HG03159 (cell line): ENCODE results near the gene GRWD1.

Experiments
- ATAC-seq: cut with Tn5 transposase; IDR thresholded peaks from one replicate; pipeline ENCODE4 v1.9.1; 2021; ENCODE audit warnings: mild to moderate bottlenecking, moderate library complexity; ENCODE audit not compliant: unreplicated experiment

The GRWD1 gene

GRCh38 chr19:48421548-48421947 lies 24.2 kb upstream of the GRWD1 start:
- no peak for ATAC-seq

GRCh38 chr19:48424694-48425219 lies 21.0 kb upstream of the GRWD1 start:
- no peak for ATAC-seq

GRCh38 chr19:48428670-48429069 lies 17.1 kb upstream of the GRWD1 start:
- ATAC-seq, result no peak

GRCh38 chr19:48433337-48433736 lies 12.4 kb upstream of the GRWD1 start:
- ATAC-seq, result no peak

- no peak for ATAC-seq
Measured at GRCh38 chr19:48436586-48436985, 9.2 kb upstream of the GRWD1 start.

- ATAC-seq, result no peak
Measured at GRCh38 chr19:48441360-48442050, 4.3 kb upstream of the GRWD1 start.

GRCh38 chr19:48442116-48443035 lies 3.4 kb upstream of the GRWD1 start:
- no peak for ATAC-seq

- no peak for ATAC-seq
Measured at GRCh38 chr19:48443256-48443655, 2.5 kb upstream of the GRWD1 start.

GRCh38 chr19:48443731-48444128 lies 2.1 kb upstream of the GRWD1 start:
- no peak for ATAC-seq

GRCh38 chr19:48444129-48444935 lies 1.5 kb upstream of the GRWD1 start:
- ATAC-seq, result no peak

- ATAC-seq, result no peak
Measured at GRCh38 chr19:48444936-48445200, 915 bp upstream of the GRWD1 start.

- ATAC-seq, result peak; percentile 31
Measured at GRCh38 chr19:48445256-48445605, 552 bp upstream of the GRWD1 start.

GRCh38 chr19:48446579-48446978 lies 796 bp downstream of the GRWD1 start:
- no peak for ATAC-seq

- no peak for ATAC-seq
Measured at GRCh38 chr19:48448563-48448962, 2.8 kb downstream of the GRWD1 start.

- no peak for ATAC-seq
Measured at GRCh38 chr19:48450441-48450840, 4.7 kb downstream of the GRWD1 start.

- ATAC-seq, result no peak
Measured at GRCh38 chr19:48450863-48451262, 5.1 kb downstream of the GRWD1 start.

- ATAC-seq, result no peak
Measured at GRCh38 chr19:48451624-48452023, 5.8 kb downstream of the GRWD1 start.

- ATAC-seq, result no peak
Measured at GRCh38 chr19:48452289-48453190, 6.8 kb downstream of the GRWD1 start.

GRCh38 chr19:48454150-48454730 lies 8.5 kb downstream of the GRWD1 start:
- no peak for ATAC-seq
